HG02943 (cell line): ENCODE results near the gene KIAA1217.

ENCODE experiments used
- ATAC-seq: cut with Tn5 transposase; IDR thresholded peaks from one replicate; pipeline ENCODE4 v1.9.1; 2021; ENCODE audit warnings: mild to moderate bottlenecking, low read depth, moderate library complexity; ENCODE audit not compliant: unreplicated experiment

The KIAA1217 gene

DNA sequence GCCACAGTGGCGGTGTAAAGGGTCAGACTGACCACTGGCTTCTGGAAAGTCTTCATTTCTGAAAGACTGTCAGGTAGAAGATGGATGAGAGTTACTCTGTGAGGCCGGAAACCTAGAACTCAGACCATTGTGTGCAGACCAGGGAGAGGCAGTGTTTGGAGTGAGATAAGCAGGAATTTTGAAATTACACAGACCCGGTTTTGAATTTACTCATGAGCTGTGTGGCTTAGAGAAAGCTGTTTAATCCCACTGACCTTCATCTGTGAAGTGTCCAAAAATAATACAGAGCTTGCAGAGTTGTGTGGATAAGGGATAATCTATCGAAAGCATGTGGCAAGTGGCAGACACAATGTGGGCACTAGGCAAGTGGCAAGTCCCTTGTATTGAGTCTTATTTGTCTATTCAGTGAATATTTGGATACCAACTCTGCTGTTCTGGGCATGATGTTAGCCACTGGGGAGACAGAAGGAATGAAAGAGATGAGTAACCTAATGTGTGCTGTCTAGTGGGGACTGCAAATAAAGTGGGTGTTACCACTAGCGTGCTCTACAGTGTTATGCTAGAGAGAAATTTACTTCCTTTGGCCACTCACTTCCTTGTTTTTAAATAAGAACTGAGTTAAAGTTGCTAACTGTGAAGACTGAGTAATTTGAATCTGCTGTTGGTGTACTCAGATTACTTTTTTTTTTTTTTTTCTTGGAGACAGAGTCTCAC, 69.4 kb downstream of the KIAA1217 start:
- ATAC-seq: no peak

DNA sequence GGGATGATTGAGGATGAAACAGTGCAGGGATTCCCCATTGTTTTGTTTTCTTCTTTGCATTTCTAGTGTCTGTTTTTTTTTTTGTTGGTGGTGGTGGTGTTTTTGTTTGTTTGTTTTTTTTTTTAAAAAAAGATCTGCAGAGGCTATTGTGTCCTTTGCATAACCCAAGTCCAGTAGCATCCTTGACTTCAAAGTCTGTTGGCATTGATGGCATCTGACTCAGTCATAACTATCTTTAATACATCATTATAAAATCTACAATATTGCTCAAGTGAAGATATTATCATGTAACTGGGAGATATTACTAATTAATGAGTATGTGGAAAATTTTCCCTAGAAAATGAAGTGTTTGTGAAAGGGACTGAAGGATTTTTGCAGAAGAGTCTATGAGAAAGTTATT, 70.2 kb downstream of the KIAA1217 start:
- ATAC-seq: no peak

DNA sequence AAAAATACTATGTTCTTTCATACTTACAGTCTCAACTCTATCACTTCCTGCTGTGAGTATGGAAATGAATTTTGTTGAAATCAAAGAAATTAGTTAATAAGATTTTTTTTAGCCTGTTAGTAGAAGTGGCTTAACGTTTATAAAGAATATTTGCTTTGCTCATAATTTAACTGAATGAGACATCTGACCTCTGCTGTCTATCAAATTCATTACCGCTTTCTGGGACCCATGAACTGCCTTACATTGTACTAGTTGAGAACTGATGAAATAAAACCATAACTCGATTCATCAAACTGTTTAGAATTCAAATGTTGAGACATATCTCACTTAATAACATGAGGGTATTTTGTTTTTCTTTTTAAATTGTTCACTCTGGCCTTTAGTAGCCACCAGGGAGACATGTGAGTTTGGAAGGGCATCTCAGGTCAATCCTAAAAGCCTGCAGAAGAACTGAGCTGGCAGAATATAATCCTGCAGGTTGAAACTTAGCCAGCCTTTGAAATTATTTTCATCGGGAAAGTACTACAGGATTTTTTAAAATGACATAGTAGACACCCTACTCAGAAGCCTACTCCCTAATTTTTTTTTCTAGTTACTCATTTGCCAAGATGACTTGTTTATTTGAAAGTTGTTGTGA, 78.7 kb downstream of the KIAA1217 start:
- no peak for ATAC-seq

DNA sequence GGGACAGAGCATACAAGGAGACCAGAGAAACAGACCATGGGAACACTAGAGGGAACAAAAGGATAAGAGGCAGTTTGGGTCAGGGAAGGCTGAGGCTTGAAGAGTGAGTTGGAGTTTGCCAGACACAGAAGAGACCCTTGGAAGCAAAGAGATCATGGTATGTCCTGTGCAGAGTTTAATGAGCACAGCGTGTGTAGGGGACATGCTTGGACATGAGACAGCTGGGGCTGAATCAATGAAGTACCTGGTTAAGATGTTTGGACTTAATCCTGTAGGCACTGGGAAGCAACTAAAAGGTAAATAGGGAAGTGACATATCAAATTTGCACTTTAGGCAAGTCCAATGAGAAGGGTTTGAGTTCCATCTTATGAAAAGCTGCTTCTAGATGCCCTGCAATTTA, 79.6 kb downstream of the KIAA1217 start:
- no peak for ATAC-seq

DNA sequence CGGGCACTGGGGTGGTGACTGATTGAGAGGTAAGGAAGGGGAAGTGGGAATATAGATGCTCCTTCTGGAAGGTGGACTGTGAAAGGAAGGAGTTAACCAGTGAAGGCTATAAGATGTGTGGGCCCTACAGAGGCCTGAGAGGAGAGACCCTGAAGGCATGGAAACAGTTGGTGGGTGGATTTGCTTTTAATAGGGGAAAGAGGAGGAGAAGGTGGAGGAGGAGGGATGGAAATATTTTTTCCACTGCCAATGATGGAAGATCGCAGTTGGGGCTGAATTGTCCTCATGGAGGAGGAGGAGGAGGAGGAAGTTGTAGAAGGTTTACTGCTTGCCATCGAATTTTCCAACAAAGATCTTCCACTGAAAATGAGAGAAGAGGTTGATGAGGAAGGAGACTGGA, 80.3 kb downstream of the KIAA1217 start:
- no peak for ATAC-seq

DNA sequence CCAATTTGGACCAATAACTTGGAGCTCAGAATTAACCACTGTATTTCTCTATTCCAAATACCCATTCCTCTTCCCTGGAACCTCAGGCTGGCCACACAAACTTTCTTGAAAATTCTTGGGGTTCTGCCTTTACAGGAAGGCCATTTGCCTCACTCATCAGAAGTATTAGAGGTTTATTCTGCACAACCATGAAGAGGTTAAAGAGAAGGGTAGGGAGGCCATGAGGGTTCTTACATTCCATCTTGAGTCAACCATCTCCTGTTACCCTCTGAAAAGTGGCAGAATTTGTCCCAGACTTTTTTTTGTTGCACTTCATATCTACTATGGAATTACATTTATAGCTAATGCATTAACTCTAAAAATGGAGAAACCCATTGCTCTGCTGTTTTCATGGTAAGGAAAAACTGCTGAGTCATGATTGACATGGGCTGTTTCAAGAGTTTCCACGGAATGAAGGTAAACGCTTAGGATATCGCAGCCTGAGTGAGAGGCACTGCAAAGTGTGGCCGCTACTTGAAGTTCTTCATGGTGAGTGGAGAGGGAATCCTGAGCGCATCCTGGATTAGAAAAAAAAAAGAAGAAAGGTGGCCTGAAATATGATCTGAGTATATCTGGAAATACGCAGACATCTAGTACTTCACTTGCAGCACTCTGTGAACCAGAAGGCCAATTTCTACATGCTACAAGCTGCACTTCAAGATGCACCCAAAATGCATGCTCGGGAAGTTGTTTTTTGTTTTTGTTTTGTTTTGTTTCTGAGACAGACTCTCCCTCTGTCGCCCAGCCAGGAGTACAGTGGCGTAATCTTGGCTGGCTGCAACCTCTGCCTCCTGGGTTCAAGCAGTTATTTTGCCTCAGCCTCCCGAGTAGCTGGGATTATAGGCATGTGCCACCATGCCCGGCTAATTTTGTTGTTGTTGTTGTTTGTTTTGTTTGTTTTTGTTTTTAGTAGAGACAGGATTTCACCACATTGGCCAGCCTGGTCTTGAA, 83.7 kb downstream of the KIAA1217 start:
- ATAC-seq: no peak

DNA sequence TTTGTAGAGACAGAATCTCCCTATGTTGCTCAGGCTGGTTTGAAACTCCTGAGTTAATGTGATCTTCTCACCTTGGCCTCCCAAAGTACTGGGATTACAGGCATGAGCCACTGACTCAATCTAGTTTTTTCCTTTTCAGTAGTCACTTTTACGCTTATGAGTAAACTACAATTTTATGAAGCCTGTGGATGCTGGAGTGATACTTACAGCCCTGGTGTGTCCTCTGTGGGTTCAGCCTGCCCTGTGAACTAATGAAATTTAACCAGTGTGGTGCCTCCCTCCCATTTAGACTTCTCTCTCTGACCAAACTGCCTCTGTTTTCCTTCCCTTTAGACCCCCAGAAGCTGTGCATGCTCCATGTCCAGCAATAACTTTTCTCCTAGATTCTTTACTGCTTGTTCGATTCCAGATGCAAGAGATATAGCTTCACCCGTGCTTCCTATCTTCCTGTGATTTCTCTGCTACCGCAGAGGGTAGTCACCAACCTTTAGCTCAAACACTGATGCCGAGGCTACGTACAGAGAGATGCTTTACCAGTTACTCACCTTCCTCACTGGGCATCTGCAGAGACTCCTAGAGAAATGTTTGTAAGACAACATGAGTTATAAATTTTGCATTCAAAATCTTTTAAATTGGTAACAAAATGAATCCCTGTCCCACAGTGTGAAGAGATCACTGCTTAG, 90.8 kb downstream of the KIAA1217 start:
- ATAC-seq: no peak

- no peak for ATAC-seq
Observed at GRCh38 chr10:24303522-24304310, 94.8 kb downstream of the KIAA1217 start.

DNA sequence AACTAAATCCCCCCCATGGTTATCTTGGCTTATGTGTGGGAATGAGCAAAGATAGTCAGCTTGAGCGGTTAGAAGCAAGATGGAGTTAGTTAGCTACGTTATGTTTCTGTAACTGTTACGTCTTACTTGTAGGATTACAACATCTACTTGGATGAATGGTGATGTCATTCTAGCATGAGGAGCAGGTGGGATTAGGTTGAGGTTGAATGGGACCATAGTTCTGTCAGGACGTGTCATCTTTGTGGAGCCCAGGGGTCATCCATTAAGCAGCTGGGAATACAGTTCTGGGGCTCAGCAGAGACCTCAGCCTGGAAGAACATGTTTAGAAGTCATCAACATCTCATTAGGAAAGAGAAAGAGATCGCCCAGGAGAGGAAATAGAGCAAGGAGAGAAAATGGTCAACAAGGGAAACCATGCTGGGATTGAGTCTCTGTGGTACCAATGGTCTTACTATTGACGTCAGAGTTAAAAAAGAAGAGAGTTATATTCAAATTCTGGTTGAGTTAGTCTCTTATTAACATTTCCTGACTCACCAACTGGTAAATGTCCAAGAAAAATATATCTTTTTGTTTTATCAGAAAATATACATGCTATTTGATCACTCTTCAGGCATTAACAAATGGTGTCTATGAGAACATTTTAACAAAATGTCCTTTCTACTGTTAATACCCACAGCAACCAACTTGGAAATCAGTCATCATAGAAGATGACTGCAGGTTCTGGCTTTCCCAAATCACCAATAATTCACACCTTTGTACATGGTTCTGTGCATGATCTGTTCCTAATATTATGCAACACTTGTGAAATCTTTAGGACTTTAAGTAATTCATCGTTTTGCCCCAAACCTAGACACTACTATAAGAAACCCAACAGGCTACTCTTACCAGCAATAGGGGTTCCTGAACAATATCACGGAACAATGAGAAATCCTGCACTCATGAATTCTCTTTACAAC, 96.9 kb downstream of the KIAA1217 start:
- no peak for ATAC-seq

GRCh38 chr10:24306507-24306875, 97.6 kb downstream of the KIAA1217 start:
- ATAC-seq: no peak

- ATAC-seq: no peak
Observed at GRCh38 chr10:24307116-24307515, 98.2 kb downstream of the KIAA1217 start.

- ATAC-seq: no peak
Observed at GRCh38 chr10:24307696-24308485, 99.0 kb downstream of the KIAA1217 start.

GRCh38 chr10:24310104-24310503, 101.2 kb downstream of the KIAA1217 start:
- no peak for ATAC-seq

- no peak for ATAC-seq
Observed at GRCh38 chr10:24311888-24312287, 103.0 kb downstream of the KIAA1217 start.

DNA sequence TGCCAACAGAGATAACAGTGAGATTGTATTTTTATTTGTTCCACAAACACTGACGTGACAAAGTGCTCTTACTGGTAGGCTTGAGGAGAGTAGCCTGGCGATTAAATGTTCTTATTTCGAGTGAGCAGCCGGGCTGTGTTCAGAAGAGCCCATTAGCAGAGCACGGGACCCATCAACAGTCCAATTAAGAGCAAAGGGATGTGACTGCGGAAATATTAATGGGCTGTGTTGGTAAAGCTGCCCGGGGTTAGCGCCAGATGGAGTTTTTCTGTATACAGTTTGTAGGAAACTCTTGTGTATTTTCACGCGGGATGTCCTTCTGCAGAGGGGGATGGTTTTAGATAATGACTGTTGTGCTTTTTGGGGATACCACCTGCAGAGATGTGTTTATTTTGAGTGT, 104.3 kb downstream of the KIAA1217 start:
- ATAC-seq: no peak

- ATAC-seq: no peak
Observed at GRCh38 chr10:24315211-24315610, 106.3 kb downstream of the KIAA1217 start.

GRCh38 chr10:24318517-24318916, 109.6 kb downstream of the KIAA1217 start:
- no peak for ATAC-seq

DNA sequence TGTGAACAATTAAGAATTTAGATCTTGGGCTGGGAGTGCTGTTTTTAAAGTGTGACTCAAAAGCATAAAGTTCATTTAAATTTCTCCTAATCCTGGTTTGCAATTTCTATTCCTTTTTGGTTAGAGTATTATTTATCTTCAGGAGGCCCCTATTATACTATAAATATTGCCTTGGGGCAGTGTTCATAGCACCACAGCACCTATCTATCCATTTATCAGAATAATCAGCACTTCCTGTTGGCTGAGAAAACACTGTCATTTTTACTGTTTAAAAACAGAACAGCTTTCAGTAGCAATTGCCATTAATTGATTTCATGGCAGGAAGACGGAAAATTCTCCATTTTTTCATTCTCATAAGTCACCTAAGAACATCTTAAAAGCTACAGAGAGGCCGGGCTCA, 111.4 kb downstream of the KIAA1217 start:
- no peak for ATAC-seq
